ENCODE data around the gene LDLRAD3.
A peak's percentile ranks its signal among the peaks of the same experiment; 100 is the strongest.

LDLRAD3 gene

DNA sequence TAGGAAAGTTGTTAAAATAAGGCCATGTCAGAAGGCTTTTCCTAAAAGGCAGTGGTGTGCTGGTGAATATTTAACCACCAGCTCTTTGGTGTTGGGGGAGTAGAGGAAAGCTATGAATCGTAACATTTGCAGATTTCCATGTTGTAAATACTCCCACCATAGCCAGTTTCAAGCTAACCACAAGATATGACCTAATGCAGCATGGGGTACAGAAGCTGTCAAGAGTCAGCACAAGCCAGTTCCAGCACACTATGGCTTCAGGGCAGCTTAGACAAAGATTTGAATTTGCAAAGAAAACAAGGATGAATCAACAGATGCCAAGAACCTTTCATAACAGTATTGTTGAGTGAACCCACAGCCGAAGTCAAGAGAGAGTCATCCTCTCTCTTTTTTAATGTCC lies 305.4 kb downstream of the LDLRAD3 start:
- no peak for DNase-seq

GRCh38 chr11:36251823-36252222 lies 308.0 kb downstream of the LDLRAD3 start:
- no peak for DNase-seq

- peak; percentile 74 for DNase-seq
These were observed 309.4 kb downstream of the LDLRAD3 start for GRCh38 chr11:36253238-36253637.

GRCh38 chr11:36254713-36255112 lies 310.9 kb downstream of the LDLRAD3 start:
- no peak for DNase-seq

GRCh38 chr11:36257351-36257750 lies 313.5 kb downstream of the LDLRAD3 start:
- no peak for DNase-seq

DNA sequence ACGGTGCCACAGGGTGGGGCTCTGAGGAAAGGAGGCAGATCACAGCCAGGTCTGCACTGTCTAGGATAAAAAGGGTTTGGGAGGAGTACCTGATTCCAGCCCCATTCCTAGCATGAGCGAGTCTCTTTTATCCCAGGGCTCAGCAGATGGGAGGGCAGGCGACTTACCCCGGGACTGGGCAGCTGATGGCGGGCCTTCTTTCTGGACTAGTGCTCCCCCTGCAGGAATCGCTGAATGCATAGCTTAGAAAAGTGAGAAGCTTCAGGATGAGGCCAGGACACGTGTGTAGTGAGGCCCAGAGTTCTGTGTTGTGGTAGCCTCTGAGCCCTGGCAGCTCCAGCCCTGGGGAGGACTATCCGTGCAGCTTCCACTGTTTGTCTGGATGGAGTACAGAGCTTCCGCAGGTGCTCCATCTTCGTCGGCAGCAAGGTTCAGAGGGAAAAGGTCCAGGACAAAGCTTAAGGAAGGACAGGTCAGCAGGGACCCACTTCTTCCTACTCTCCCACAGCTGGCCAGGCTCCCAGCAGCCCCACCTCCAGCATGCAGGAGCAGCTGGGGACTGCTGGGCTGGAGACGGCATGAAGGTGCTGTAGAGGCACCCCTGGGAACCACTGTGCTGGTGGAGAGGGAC lies 315.0 kb downstream of the LDLRAD3 start:
- peak; percentile 73 for DNase-seq

DNA sequence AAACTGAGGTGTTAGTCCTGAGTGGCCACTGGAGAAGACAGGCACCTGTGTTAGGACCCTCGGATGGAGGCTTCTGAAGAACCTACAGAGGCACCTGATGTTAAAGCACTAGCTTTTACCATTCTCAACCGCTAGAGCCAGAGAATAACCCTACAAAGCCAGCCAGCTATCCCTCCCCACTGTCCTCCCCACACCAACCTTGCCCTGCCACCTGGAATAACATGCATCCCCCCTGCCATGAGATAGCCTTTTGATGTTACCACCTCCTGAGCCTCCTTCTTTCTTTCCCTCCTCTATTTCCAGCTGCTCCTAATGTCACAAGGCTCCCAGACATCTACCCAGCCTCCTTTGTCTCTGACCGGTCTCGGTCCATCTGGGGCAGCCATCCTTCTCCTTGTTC lies 317.2 kb downstream of the LDLRAD3 start:
- DNase-seq: no peak

- no peak for DNase-seq
These were observed 320.4 kb downstream of the LDLRAD3 start for GRCh38 chr11:36264011-36264972.

DNA sequence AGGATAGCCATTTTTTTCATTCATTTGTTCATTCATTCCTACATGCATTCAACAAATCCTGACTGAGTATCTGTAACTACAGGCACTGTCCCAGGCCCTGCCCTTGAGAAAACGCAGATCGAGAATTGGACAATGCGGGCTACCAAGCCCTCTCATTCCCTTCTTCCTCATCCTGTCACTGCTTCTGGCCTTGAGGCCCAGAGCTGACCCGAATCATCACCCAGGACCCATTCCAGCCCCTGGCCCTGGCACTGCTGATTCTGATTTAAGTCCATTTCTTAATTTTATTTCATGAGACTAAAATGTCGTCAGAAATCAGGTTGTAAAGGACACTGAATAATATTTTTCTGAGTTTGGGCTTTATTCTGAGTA lies 321.1 kb downstream of the LDLRAD3 start:
- no peak for DNase-seq

DNA sequence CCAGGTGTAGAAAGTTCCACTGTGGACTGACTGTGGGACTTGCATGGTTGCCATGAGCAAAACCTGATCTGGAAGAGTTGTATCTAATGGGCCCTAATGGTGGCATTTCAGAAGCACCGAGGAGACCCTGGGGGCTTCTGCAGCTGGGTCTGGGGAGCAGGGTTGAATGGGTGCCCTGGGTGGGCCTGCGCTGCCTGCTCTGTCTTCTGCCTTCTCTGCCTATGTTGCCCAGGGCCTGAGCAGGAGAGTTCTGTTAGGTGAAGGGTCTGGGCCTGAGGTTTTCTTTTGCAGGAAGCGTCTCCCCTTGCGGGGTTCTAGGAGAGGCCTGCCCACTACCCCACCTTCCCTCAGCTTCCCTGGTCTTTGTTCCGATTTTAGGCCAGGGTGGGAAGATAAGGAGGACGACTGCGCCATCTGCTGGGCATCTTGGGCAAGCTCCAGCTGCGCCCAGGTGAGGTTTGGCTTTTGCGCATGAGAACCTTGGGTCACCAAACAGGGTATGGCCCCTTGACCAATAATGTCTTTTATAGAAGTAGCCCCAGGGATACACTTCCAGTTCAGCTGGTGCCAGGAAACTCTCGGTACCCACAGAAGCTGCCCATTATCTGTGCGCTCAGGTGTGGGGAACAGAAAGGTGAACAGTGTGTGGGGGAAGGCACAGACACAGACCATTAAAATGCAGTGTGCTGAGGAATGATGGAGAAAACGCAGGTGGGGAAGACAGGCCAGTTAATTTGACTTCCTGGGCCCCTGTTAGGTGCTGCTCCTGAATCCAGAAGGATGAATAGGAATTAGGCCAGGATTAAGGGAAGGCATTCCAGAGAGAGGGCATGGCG lies 322.1 kb downstream of the LDLRAD3 start:
- DNase-seq: peak; percentile 71

GRCh38 chr11:36266767-36267166 lies 322.9 kb downstream of the LDLRAD3 start:
- no peak for DNase-seq

DNA sequence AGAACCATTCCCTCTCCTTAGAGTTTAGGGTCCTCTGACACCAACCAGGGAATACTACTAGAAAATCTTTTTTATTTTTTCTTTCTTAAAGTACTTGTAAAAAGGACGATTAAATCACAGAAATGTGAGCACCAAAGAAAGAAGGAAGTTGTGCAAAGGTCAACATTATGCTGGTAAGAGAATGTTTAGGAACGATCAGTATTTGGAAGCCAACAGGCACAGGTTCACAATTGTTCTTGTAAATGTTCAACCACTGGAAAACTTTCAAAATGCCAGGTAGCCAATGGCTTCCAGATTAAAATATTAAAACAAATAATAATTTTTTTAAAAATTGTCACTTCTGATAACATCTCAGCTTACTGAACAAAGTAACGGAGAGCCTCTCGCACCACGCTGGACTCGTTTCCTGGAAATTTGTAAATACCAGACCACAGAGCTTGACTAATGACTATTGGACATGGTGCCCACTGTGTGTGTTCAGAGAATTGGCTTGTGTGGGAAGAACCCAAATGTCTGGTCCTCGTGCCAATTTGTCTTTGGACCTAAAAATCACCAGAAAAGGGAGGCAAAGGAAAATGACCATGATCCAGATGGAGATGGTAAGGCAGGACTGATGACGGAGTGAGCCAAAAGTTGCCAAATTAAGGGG lies 324.6 kb downstream of the LDLRAD3 start:
- no peak for DNase-seq

- DNase-seq: no peak
These were observed 326.8 kb downstream of the LDLRAD3 start for GRCh38 chr11:36270701-36271100.

DNA sequence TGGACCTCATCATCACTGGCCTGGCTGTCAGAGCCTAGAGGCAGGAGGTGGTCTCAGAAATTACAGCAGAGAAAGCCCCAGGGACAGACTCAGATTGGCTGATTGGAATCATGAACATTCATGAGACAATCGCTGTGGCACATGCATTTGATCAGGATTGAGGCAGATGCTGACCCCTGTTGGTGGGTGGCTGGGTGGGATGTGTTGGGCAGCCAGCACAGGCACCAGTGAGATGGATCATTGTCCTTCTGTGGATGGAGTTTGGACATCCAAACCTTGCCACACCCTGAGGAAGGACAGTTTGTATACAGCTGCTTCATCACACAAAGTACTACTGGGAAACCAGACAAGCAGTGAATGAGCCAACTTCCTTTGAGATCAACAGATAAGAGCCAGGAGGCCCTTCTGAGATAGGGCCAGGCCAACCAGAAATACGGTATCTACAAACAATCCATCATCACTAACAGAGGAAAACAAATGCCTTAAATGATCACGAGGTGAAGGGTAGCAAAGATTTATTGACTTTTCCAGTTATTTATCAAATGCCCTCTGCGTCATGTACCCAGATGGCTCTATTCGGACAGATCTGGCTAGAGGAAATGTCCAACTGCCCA lies 328.0 kb downstream of the LDLRAD3 start:
- no peak for DNase-seq

- DNase-seq: no peak
These were observed 329.2 kb downstream of the LDLRAD3 start for GRCh38 chr11:36273110-36273509.

- peak; percentile 64 for DNase-seq
These were observed 330.6 kb downstream of the LDLRAD3 start for GRCh38 chr11:36274414-36274813.

DNA sequence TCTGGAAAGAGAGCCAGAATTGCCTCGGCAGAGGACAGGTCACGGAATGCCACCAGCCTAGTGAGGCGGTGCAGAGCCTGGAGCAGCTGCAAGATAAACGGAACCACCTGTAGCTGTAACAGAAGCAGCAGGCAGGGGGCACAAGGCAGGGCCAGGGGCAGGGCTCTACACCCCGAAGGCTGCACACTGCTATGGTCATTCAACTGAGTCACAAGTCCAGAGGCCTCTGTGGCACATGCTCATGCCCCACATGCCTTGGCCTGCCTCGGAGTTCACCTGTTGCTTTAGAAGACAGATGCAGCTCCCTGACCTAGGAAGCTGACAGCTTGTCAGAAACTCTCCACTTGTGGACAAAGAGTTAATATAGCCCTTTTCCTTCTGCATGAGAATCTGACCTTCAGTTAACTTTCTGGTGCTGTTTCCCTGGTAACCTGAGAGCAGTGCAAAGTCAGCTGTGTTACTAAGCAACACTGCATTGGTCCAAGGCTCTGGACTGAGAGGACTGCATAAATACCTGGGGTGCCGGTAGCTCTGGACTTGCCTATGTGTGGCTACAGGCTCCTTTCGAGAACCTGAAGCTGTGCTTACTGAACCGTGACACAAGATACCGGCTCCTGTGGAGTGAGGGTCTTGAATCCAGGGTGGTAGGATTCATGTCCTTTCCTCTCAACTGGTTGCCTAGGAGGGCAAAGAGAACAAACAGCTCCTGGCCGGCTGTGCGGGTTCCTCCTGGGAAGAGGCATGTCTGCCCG lies 334.8 kb downstream of the LDLRAD3 start:
- no peak for DNase-seq

DNA sequence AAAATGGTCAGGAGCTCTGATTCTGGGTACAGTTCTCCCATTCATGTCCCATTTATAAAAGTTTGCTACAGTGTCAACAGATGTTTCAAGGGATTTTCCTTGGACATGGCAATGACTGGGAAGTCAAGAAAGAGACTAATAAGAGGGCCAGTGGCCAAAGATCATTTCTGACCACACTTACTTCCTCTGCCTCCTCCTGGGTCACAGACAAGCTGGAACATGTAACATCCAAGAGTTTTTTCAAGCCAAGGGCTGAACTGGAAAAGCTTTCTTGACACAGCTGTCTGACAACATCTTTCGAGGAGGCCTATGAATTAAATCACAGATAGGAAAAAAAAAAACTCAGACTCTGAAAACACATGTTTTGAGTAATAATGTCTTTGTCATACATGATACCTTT lies 336.7 kb downstream of the LDLRAD3 start:
- DNase-seq: no peak
